ENCODE data around the gene IQCC. TPM values are rescaled to one million over a fixed set of nuclear protein-coding genes. Genes with fewer than 3 reads are reported as not detected.
"Not testable (repeated sequence)": the region's sequence is repeated elsewhere in the genome, so short reads cannot be mapped to it uniquely, and the experiment has no call there.

The IQCC gene
- 0.81 TPM for total RNA-seq
- long read RNA-seq, partial matches to known transcripts, result 0 of 2 reads
- long read RNA-seq, other reads (novel, unspliced or antisense), result 2 of 2 reads

DNA sequence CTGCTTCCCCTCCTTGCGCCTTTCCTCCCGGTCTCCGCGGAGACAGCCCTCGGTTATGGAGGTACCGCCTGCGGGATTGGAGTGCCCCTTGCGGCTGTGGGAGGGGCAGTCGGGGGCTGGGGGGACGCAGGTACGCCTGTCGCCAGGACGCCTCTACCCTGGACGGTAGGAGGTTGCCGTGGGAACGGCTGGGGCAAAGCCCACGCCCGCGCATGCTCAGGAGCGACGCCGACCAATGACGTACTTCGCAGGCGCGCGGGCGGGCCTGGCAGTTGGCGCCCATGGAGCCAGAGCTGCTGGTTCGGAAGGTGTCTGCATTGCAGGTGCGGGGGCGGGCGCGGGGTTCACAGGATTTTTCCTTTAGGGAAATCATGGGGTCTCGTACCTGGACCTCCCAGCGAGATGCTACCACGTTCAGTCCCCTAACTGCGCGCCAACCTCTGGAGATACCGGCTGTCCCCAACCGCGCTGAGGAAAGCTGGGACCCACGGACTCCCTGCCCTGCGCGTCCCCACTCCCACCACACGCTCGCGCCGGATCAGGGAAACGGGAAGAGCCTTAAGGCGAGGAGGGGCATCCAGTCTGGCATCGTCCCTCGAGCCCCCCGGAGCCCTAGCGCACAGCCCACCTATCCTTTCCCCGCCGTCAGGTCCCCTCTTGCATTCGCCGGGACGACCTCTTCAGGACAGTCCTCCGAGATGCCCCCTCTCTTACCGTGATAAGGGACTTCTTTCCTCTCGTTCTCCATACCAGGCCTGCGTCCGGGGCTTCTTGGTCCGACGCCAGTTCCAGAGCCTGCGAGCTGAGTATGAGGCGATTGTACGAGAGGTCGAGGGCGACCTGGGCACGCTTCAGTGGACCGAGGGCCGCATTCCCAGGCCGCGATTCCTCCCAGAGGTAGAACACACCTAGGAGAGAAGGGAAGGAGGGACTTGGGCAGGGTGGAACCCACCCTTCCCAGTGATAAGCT lies at the start of gene IQCC:
Gene IQCC (plus strand): TSS at position 271 of the 970 bp plus-strand sequence. CDS start 11 bp downstream, at position 282.
- peak; percentile 76 for ATAC-seq
- intact Hi-C loops (cut with DNase I), result no loop called here
- peak; percentile 92 for DNase-seq (ENCODE audit: missing footprints)

DNA sequence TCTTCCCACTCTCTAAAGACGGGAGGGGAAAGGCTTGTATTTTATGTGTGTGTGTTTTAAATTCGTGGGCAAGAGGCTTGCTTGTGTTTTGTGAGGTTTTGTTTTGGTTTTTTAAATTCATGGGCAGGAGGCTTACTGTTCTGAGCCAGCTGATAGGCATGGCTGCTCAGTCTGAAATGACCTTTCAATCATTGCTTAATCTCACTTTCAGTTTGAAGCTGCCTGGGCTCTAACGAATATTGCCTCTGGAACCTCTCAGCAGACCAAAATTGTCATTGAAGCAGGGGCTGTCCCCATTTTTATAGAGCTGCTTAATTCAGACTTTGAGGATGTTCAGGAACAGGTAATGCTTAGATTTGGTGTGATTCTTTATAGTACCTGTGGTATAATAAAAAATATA lies 46.3 kb upstream of the IQCC start:
- ATAC-seq (no peak), DNase-seq (ENCODE audit: missing footprints) (no peak)
- intact Hi-C loops (cut with DNase I), result no loop called here

GRCh38 chr1:32163405-32163804 lies 42.1 kb upstream of the IQCC start:
- ATAC-seq (no peak), DNase-seq (ENCODE audit: missing footprints) (no peak)
- intact Hi-C loops (cut with DNase I), result no loop called here

DNA sequence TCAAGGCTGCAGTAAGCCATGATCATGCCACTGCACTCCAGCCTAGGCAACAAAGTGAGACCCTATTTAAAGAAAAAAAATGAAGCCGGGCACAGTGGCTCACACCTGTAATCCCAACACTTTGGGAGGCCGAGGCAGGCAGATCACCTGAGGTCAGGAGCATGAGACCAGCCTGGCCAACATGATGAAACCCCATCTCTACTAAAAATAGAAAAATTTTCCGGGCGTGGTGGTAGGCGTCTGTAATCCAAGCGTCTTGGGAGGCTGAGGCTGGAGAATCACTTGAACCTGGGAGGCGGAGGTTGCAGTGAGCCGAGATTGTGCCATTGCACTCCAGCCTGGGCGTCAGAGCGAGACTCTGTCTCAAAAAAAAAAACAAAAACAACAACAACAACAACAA lies 39.8 kb upstream of the IQCC start:
- intact Hi-C loops (cut with DNase I); DNase-seq (ENCODE audit: missing footprints); ATAC-seq: not testable (repeated sequence)

DNA sequence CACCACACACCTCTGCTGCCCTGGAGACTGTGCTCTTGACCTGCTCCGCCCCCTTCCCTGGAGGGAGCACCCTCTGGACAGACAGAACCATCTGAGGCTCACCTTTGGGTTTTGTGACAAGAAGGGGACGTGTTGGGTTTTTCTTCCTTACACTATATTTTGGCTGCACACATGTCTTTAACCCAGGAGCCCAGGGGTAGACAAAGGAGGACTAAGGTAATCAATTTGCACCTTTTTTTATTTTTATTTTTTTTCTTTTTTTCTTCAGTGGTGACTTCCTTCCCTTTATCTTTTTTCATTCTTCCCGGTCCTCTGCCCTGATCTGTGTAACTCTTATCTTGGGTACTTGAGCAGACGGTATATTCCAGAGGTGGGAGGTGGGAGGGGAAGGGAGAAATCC lies 34.5 kb upstream of the IQCC start:
- DNase-seq (ENCODE audit: missing footprints), result no peak
- no peak for ATAC-seq
- intact Hi-C loops (cut with DNase I), result no loop called here

DNA sequence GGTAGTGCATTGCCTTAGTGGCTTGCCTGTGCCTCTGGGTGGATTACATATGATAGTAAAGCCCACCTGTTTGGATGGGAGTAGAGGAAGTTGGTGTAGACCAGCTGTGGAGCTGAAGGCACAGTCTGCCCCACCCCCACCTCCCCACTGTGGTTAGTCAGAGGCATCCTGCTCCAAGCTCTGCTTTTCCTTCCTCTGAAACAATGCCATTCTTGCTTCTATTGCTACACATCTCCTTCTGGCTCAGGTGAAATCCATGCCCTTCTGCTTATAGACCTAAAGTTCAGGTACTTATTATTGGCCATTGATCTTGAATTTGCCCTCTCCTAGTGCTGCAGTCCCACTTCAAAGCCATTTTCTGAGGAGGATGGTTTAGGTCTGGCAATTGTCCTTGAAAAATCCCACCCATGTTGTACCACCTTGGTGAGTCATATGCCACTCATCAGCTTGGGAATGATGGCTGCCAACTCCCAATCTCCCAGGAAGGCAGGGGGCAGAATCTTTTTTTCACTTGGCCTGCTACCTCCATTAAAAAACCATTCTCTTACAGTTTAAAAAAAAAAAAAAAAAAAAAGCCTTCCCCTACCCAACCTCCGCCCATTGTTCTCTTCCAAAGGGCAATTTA lies 32.7 kb upstream of the IQCC start:
- intact Hi-C loops (cut with DNase I), result no loop called here
- no peak for DNase-seq (ENCODE audit: missing footprints)
- ATAC-seq, result no peak

GRCh38 chr1:32178380-32179192 lies 26.9 kb upstream of the IQCC start:
- intact Hi-C loops (cut with DNase I), result loop anchor here (1.0 to 5.0 kb wide), 2 partner anchors 70 to 106 kb away; partner anchors contain the start of genes KPNA6 and TMEM39B
- ATAC-seq, result no peak

DNA sequence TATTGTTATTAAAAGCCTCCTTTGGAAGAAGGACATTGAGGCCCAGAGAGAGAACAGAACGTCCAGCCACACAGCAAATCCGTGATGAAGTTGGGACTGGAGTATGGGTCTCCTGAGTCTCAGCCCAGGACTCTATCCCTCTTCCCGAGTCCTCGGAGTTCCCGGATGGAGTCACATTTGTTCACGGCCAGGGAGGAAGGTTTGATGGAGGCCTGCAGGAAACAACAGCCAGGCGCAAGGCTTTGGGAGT lies 26.4 kb upstream of the IQCC start:
- intact Hi-C loops (cut with DNase I), result loop anchor here (1.0 to 5.0 kb wide), 2 partner anchors 71 to 107 kb away; partner anchors contain the start of genes KPNA6 and TMEM39B
- DNase-seq (ENCODE audit: missing footprints), result no peak
- peak; percentile 23 for ATAC-seq

More at GRCh38 chr1:32178380-32179192, 26.9 kb upstream of the IQCC start:
- no peak for DNase-seq (ENCODE audit: missing footprints)

- DNase-seq (ENCODE audit: missing footprints), result peak; percentile 99
- peak; percentile 96 for ATAC-seq
- intact Hi-C loops (cut with DNase I), result loop anchor here (1.0 to 5.0 kb wide), 2 partner anchors 71 to 107 kb away; partner anchors contain the start of genes KPNA6 and TMEM39B
Observed at GRCh38 chr1:32179443-32180185, 25.9 kb upstream of the IQCC start, which contains the start of gene TXLNA. Gene TXLNA, plus strand, starts transcription at chr1:32179675. Its CDS starts 671 bp downstream, at chr1:32180346.

- ATAC-seq (peak; percentile 36), DNase-seq (ENCODE audit: missing footprints) (peak; percentile 79)
- intact Hi-C loops (cut with DNase I), result no loop called here
Observed at GRCh38 chr1:32180186-32181060, 25.0 kb upstream of the IQCC start.

DNA sequence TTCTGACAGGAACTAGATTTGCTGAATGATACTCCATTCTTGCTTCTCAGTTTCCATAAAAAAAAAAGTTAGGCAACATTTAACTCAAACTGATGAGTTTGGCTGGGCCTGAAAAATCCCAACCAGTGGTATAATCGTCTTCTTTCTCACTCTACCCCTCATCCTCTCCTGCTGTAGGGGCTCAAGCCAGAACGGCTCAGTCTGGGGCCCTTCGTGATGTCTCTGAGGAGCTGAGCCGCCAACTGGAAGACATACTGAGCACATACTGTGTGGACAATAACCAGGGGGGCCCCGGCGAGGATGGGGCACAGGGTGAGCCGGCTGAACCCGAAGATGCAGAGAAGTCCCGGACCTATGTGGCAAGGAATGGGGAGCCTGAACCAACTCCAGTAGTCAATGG lies 24.4 kb upstream of the IQCC start:
- DNase-seq (ENCODE audit: missing footprints) (no peak), ATAC-seq (no peak)
- intact Hi-C loops (cut with DNase I), result no loop called here

DNA sequence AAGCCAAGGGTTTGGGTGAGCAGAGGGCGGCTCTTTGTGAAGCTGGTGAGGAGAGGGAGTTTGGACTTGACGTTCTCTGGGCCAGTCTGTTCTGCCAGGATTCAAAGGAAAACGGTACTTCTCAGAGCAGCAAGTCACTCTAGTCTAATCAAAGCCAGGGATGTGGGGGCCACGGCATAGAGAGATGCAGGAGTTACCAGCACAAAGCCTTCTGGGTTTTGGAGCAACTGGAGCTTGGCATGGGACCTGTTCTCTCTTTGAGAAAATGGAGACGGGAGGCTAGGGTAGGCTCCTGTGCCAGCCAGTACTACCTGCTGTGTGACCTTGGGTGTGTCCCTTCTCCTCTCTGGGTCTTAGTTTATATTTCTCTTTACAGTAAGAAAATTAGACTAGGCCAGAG lies 23.9 kb upstream of the IQCC start:
- DNase-seq (ENCODE audit: missing footprints) (no peak), ATAC-seq (no peak)
- intact Hi-C loops (cut with DNase I), result no loop called here

DNA sequence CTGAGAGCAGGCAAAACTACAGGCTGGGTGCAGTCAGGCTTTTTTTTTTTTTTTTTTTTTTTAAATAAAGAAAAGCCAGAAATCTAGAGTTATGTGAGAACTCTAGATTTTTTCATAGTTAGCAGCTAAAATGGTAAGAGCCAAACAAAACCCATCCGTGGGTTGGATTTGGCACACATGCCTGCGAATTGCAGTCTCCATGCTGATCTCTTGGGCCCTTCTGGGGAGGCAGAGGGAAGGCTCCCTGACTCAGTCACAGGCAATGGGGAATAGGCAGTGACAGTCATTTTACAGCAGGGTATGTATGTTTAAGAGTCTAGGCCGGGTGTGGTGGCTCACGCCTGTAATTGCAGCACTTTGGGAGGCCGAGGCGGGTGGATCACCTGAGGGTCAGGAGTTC lies 23.4 kb upstream of the IQCC start:
- intact Hi-C loops (cut with DNase I), result no loop called here
- no peak for ATAC-seq
- no peak for DNase-seq (ENCODE audit: missing footprints)

DNA sequence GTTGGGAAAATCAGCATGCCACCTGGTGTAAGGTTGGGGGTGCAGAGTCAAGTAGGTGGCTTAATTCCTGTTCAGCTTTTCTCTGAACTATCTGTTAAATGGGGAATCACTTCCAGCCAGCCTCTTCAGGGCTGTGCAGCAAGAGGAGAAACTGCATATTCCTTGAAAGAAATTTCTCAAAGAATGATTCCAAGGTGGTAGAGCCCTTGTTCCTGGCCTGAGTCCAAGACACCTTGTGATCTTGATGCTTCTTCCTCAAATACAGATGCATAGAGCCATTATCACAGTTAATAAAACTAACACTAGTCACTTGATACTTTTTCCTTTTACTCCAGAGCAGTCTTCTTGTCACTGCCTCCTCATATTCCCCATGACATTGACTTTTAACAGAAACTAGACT lies 20.8 kb upstream of the IQCC start:
- no peak for ATAC-seq
- DNase-seq (ENCODE audit: missing footprints), result no peak
- intact Hi-C loops (cut with DNase I), result no loop called here

DNA sequence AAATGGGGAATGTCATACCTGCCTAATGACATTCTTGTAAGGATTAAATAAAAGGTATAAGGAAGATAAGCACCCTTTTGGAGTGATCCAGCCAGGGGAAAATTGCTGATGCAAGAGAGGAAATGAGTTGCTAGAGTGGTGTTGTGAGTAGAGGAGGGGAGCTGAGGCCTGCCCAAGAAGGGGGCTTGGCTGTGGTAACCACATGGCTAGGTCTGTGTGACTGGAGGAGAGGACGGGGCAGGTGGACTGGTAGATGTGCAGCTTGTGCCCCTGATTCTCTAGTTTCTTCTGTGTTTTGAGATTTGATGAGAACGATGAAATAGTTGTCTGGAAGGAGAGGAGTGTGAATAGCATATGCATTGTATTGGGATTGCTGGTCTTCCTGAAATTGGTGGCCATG lies 19.4 kb upstream of the IQCC start:
- DNase-seq (ENCODE audit: missing footprints), result no peak
- intact Hi-C loops (cut with DNase I), result no loop called here
- ATAC-seq, result no peak

- DNase-seq (ENCODE audit: missing footprints) (no peak), ATAC-seq (no peak)
- intact Hi-C loops (cut with DNase I), result no loop called here
Observed at GRCh38 chr1:32186491-32186890, 19.0 kb upstream of the IQCC start.

DNA sequence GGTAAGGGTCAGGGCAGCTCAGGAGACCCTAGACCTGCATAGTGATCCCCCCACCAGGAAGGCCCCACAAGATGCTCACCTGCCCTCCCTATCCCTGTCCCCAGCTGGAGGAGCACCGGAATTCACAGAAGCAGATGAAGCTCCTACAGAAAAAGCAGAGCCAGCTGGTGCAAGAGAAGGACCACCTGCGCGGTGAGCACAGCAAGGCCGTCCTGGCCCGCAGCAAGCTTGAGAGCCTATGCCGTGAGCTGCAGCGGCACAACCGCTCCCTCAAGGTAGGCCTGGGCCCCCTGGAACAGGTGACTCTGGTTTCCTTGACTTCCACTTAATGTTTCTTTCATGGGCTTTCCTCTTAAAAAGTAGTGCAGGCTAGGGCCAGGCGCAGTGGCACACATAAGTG lies 17.6 kb upstream of the IQCC start:
- ATAC-seq, result no peak
- DNase-seq (ENCODE audit: missing footprints), result no peak
- intact Hi-C loops (cut with DNase I), result no loop called here

Measured in Right ventricle myocardium inferior (tissue), 1 donor.